Endothelial cell of umbilical vein (primary cell): ENCODE measurements around the gene PTK6. TPM values are rescaled to one million over a fixed set of nuclear protein-coding genes. Genes with fewer than 3 reads are reported as not detected.
A peak's percentile ranks its signal among the peaks of the same experiment; 100 is the strongest.

Experiments used
- BruUV-seq: library from RNA; stranded (reverse); fragments of 400-500 nt; replicated peaks from 2 replicates; lab custom pipeline; 2021; lab: Mats Ljungman, UMichigan
- CTCF ChIA-PET: fragments of 300-600, 350-600 bp; sonication (Branson Sonifier 250); formaldehyde crosslinking; loops from one replicate; lab custom pipeline; 2021; ENCODE audit warnings: antibody characterized with exemption, inconsistent platforms; lab: Charles Lee
- POLR2A ChIA-PET: fragments of 300-600, 350-600 bp; sonication (Branson Sonifier 250); formaldehyde crosslinking; loops from one replicate; lab custom pipeline; 2021; ENCODE audit warnings: antibody characterized with exemption, inconsistent platforms; lab: Charles Lee
- DNase-seq: peaks from one replicate; pipeline ENCODE4 v3.0.0-alpha.2; 2011; ENCODE audit warnings: low read depth, low spot score
- FAIRE-seq: peaks from 2 replicates; lab custom pipeline; 2011; peaks lifted over from hg19 to GRCh38; lab: Jason Lieb, UNC
- H2AFZ ChIP-seq: 2 replicates; pipeline ENCODE4 v1.6.0; 2012; ENCODE audit warnings: low read depth, low read length, control low read depth, inconsistent platforms
- H3K27ac ChIP-seq: 2 replicates; pipeline ENCODE4 v1.5.1; 2011; ENCODE audit warnings: low read depth, mild to moderate bottlenecking, control low read depth, low read length, moderate library complexity; ENCODE audit not compliant: insufficient read depth
- H3K27me3 ChIP-seq, 2 experiments: 2 replicates each; pipeline versions ENCODE4 v1.6.0 to v1.6.1; 2011; ENCODE audit warnings: low read length in 2 of 2, mixed read lengths in 1 of 2; ENCODE audit not compliant: control insufficient read depth in 2 of 2, insufficient read depth in 2 of 2
- H3K36me3 ChIP-seq, 2 experiments: 2 replicates in 1 of 2; 3 replicates in 1 of 2; pipeline ENCODE4 v1.5.1; 2011; ENCODE audit warnings: low read length in 2 of 2, mild to moderate bottlenecking in 1 of 2, moderate library complexity in 1 of 2; ENCODE audit not compliant: control insufficient read depth in 2 of 2, insufficient read depth in 2 of 2; ENCODE audit errors: extremely low read depth in 1 of 2
- H3K4me1 ChIP-seq: 3 replicates; pipeline ENCODE4 v1.5.1; 2011; ENCODE audit warnings: mild to moderate bottlenecking, low read length; ENCODE audit not compliant: control insufficient read depth, insufficient read depth; ENCODE audit errors: extremely low read depth
- H3K4me2 ChIP-seq: 2 replicates; pipeline ENCODE4 v1.6.1; 2011; ENCODE audit warnings: low read length, control low read depth, mixed read lengths; ENCODE audit not compliant: insufficient read depth
- H3K4me3 ChIP-seq, 3 experiments: fragments of 200-600 bp in 1 of 3; sonication (generic), shearing (Covaris generic) in 1 of 3; replicated peaks in 1 of 3; 2 replicates each; pipeline ENCODE4 v1.5.1; 2011 to 2016; ENCODE audit warnings: control low read depth in 3 of 3, low read length in 3 of 3, mild to moderate bottlenecking in 2 of 3, inconsistent platforms in 1 of 3, low read depth in 1 of 3, moderate library complexity in 1 of 3; ENCODE audit not compliant: insufficient read depth in 1 of 3
- H3K79me2 ChIP-seq: 2 replicates; pipeline ENCODE4 v1.6.0; 2012; ENCODE audit warnings: low read length, inconsistent platforms; ENCODE audit not compliant: control insufficient read depth, insufficient read depth
- H3K9ac ChIP-seq: replicated peaks from 2 replicates; pipeline ENCODE3; 2011; ENCODE audit warnings: low read length, control low read depth; ENCODE audit not compliant: insufficient read depth; ENCODE audit errors: extremely low read depth
- H3K9me1 ChIP-seq: replicated peaks from 3 replicates; pipeline ENCODE4 v1.6.0; 2011; ENCODE audit warnings: mild to moderate bottlenecking, low read length; ENCODE audit not compliant: control insufficient read depth, insufficient read depth; ENCODE audit errors: extremely low read depth
- H3K9me3 ChIP-seq: replicated peaks from 2 replicates; pipeline ENCODE4 v1.5.1; 2012; ENCODE audit warnings: low read length, inconsistent platforms; ENCODE audit not compliant: control insufficient read depth, insufficient read depth
- H4K20me1 ChIP-seq: replicated peaks from 2 replicates; pipeline ENCODE3; 2011; ENCODE audit warnings: mild to moderate bottlenecking, low read length; ENCODE audit not compliant: control insufficient read depth, insufficient read depth; ENCODE audit errors: extremely low read depth
- CTCF ChIP-seq, 2 donors: IDR thresholded peaks; 1 replicate in 1 of 2; 2 replicates in 1 of 2; pipeline ENCODE4 v1.5.1; 2011; ENCODE audit warnings: low read length in 2 of 2, mild to moderate bottlenecking in 2 of 2, moderate library complexity in 2 of 2, control low read depth in 1 of 2, inconsistent platforms in 1 of 2, low read depth in 1 of 2; ENCODE audit not compliant: insufficient read depth in 1 of 2; ENCODE audit errors: extremely low read depth in 1 of 2
- EZH2 ChIP-seq: IDR thresholded peaks from 2 replicates; pipeline ENCODE4 v1.6.1; 2012; ENCODE audit warnings: borderline replicate concordance, low read depth, mild to moderate bottlenecking, moderate library complexity, low read length, inconsistent platforms; ENCODE audit not compliant: severe bottlenecking
- FOS ChIP-seq: IDR thresholded peaks from 2 replicates; pipeline ENCODE4 v1.6.1; 2011; ENCODE audit warnings: mild to moderate bottlenecking, low read length, moderate library complexity, borderline replicate concordance; ENCODE audit not compliant: insufficient read depth
- JUN ChIP-seq: IDR thresholded peaks from 2 replicates; pipeline ENCODE4 v1.6.1; 2011; ENCODE audit warnings: borderline replicate concordance, low read depth; ENCODE audit not compliant: insufficient read length, insufficient read depth
- MAX ChIP-seq: IDR thresholded peaks from 2 replicates; pipeline ENCODE4 v1.6.1; 2011; ENCODE audit not compliant: insufficient read depth, insufficient read length
- POLR2A ChIP-seq: IDR thresholded peaks from 2 replicates; pipeline ENCODE4 v1.6.1; 2012; ENCODE audit warnings: low read depth, mild to moderate bottlenecking, control low read depth, low read length
- POLR2AphosphoS5 ChIP-seq: IDR thresholded peaks from 2 replicates; pipeline ENCODE4 v1.6.1; 2012; ENCODE audit warnings: low read depth, mild to moderate bottlenecking, control low read depth, low read length, moderate library complexity; ENCODE audit not compliant: insufficient read depth
- dilution Hi-C: fragments of 300-500 bp; cut with MboI; formaldehyde crosslinking; loops from one replicate; pipeline ENCODE4 v1.15.0; 2019; ENCODE audit warnings: low sequenced_read_pairs; ENCODE audit not compliant: extremely low pct_ligation_motif_present
- intact Hi-C: fragments of 100-400 bp; cut with micrococcal nuclease; formaldehyde crosslinking; loops from one replicate; pipeline ENCODE4 v1.10.0; 2022
- polyA plus RNA-seq, 4 experiments: library from polyadenylated mRNA; depleted of rRNA in 3 of 4; stranded (reverse) in 3 of 4; unstranded in 1 of 4; fragments of >200 nt; gene quantifications; 2 replicates each; pipeline versions ENCODE4 v1.2.1 to v1.2.3, GENCODE V29; 2011 to 2012; ENCODE audit warnings: missing spikeins in 1 of 4
- total RNA-seq: library from RNA; stranded (reverse); gene quantifications from 2 replicates; pipeline ENCODE4 v1.2.3, GENCODE V29; 2021

PTK6 gene
- total and polyA plus RNA-seq, 2 donors (not counting 3 experiments of a cell fraction or from before 2014, with no cell fraction given) = 0.18 TPM; not detected in 1

- ChIA-PET CTCF (no interaction called here), POLR2A (no interaction called here)
- no peak within 1 kb of the TSS for H3K4me2 ChIP-seq
- dilution Hi-C loops (no loop called here), intact Hi-C loops (no loop called here)
- no peak within 1 kb of the TSS for H2AFZ ChIP-seq
- no peaks in the 10 kb centered on the region for H3K4me1 ChIP-seq
- no peak for TF ChIP-seq JUN
- no peak for TF ChIP-seq POLR2AphosphoS5
- no peak for TF ChIP-seq POLR2A
- peak; percentile 13 for TF ChIP-seq EZH2
- TF ChIP-seq CTCF (IDR thresholded peaks at IDR 0.05; ENCODE audit: extremely low read depth in 1 of 2, insufficient read depth in 1 of 2, low read depth in 1 of 2, low read length in 2 of 2) = peak in 1 of 2 donors; percentile 14
- TF ChIP-seq FOS = no peak
- TF ChIP-seq MAX = no peak
- FAIRE-seq (no peak), DNase-seq (no peak)
- H3K79me2 ChIP-seq = no peaks in the 10 kb centered on the region
- peak within 1 kb of the TSS in 1 of 3 experiments; percentile 28 for H3K4me3 ChIP-seq
- no peaks in the 10 kb centered on the region for H4K20me1 ChIP-seq
- no peaks in the 10 kb centered on the region for H3K9me1 ChIP-seq
- BruUV-seq = no TSS peak
- no peak within 1 kb of the TSS for H3K27ac ChIP-seq
- H3K9me3 ChIP-seq = no peaks in the 10 kb centered on the region
- H3K36me3 ChIP-seq = no peaks in the 10 kb centered on the region
- no peaks in the 10 kb centered on the region for H3K27me3 ChIP-seq
- H3K9ac ChIP-seq = no peak within 1 kb of the TSS
These were observed 38.2 kb downstream of the PTK6 start, which contains the start of gene EEF1A2 for GRCh38 chr20:63498960-63499337. TSS of gene EEF1A2 (minus strand) at chr20:63499083. CDS start at chr20:63497763, 1,320 bp downstream.
